ENCODE data around the gene EFNB3. TPM values are rescaled to one million over a fixed set of nuclear protein-coding genes. Genes with fewer than 3 reads are reported as not detected.

Gene EFNB3
- total and polyA plus RNA-seq, 2 of the 13 experiments (the other 11 are each of a cell fraction or from before 2014, with no cell fraction given): 0.07 to 0.25 TPM

GRCh38 chr17:7687072-7687907 lies 17.7 kb upstream of the EFNB3 start, which contains the start of gene TP53 (continued):
- no peak for TF ChIP-seq ARID5B (CRISPR knock-in tag; IDR thresholded peaks at IDR 0.05)
- TF ChIP-seq IRX3 (CRISPR knock-in tag; IDR thresholded peaks at IDR 0.05; ENCODE audit: borderline replicate concordance, low read depth): no peak
- no peak for TF ChIP-seq SOX6 (IDR thresholded peaks at IDR 0.05)
- TF ChIP-seq SOX6 (CRISPR knock-in tag; IDR thresholded peaks at IDR 0.05): no peak
- peak; percentile 48; the same call in 1 of the 2 replicates for TF ChIP-seq NFRKB (IDR thresholded peaks at IDR 0.05)
- TF ChIP-seq SRSF1 (optimal IDR thresholded peaks at IDR 0.05; ENCODE audit: low read depth, low read length): no peak
- TF ChIP-seq ZNF616 (CRISPR knock-in tag; IDR thresholded peaks at IDR 0.05; ENCODE audit: low read depth): no peak
- no peak for TF ChIP-seq GFI1 (CRISPR knock-in tag; IDR thresholded peaks at IDR 0.05; ENCODE audit: borderline replicate concordance)
- peak; percentile 78 for TF ChIP-seq ARNT2 (CRISPR knock-in tag; IDR thresholded peaks at IDR 0.05; ENCODE audit: low read depth)
- peak; percentile 31; the same call in 1 of the 2 replicates for TF ChIP-seq ZNF430 (CRISPR knock-in tag; IDR thresholded peaks at IDR 0.05)
- no peak for TF ChIP-seq PATZ1 (CRISPR knock-in tag; IDR thresholded peaks at IDR 0.05)
- TF ChIP-seq RBFOX2 (IDR thresholded peaks at IDR 0.05; ENCODE audit: low read depth, low read length): no peak
- peak; percentile 15; the same call in 1 of the 2 replicates for TF ChIP-seq RAD21 (CRISPR knock-in tag; IDR thresholded peaks at IDR 0.05)
- no peak for TF ChIP-seq TAF15 (IDR thresholded peaks at IDR 0.05; ENCODE audit: low read depth, low read length, poor library complexity, severe bottlenecking)
- TF ChIP-seq KDM4B (CRISPR knock-in tag; IDR thresholded peaks at IDR 0.05): no peak
- TF ChIP-seq UBTF (CRISPR knock-in tag; IDR thresholded peaks at IDR 0.05): peak; percentile 49
- TF ChIP-seq NONO (IDR thresholded peaks at IDR 0.05): no peak
- peak; percentile 67 for TF ChIP-seq NONO (CRISPR knock-in tag; conservative IDR thresholded peaks at IDR 0.05)
- TF ChIP-seq CREBL2 (CRISPR knock-in tag; IDR thresholded peaks at IDR 0.05; ENCODE audit: borderline replicate concordance): no peak

Data from HepG2 (cell line).